A549 (cell line): ENCODE data around the gene TNFAIP8.

ENCODE experiments used
- EP300 ChIP-seq, 2 experiments: fragments of >200 bp; sonication (Bioruptor Twin); formaldehyde crosslinking; IDR thresholded peaks; 2 replicates in 1 of 2; 3 replicates in 1 of 2; pipeline ENCODE4 v1.6.1; 2016 to 2017
- FOSL2 ChIP-seq, 2 experiments: fragments of 450-650 bp in 1 of 2; fragments of >200 bp in 1 of 2; sonication (Bioruptor Twin) in 1 of 2; formaldehyde crosslinking; IDR thresholded peaks; 2 replicates each; pipeline versions ENCODE4 v1.5.0 to v1.6.1; 2016 to 2020; ENCODE audit warnings: mild to moderate bottlenecking in 1 of 2, moderate library complexity in 1 of 2
- GATA3 ChIP-seq: IDR thresholded peaks from 2 replicates; pipeline ENCODE4 v1.6.1; 2012; ENCODE audit warnings: borderline replicate concordance
- HOXA7 ChIP-seq: fragments of 250-450 bp; sonication (Bioruptor Pico); IDR thresholded peaks from 2 replicates; pipeline ENCODE4 v1.5.0; 2020; ENCODE audit warnings: mild to moderate bottlenecking, moderate library complexity
- KDM5A ChIP-seq: fragments of 200-600 bp; sonication (generic); IDR thresholded peaks from 2 replicates; pipeline ENCODE4 v1.6.1; 2016; ENCODE audit warnings: antibody characterized with exemption, mild to moderate bottlenecking
- POLR2A ChIP-seq: IDR thresholded peaks from 2 replicates; pipeline ENCODE4 v1.6.1; 2012; ENCODE audit warnings: mild to moderate bottlenecking, low read length
- RNF2 ChIP-seq: fragments of 200-600 bp; sonication (generic); IDR thresholded peaks from 2 replicates; pipeline ENCODE4 v1.6.1; 2016; ENCODE audit warnings: low read depth, mild to moderate bottlenecking, antibody characterized with exemption, moderate library complexity, borderline replicate concordance
- USF2 ChIP-seq: fragments of 450-650 bp; IDR thresholded peaks from 2 replicates; pipeline ENCODE4 v1.6.1; 2014; ENCODE audit warnings: antibody characterized with exemption
- TF ChIP-seq, protein P1 (sequence below): fragments of >200 bp; sonication (Bioruptor Twin); formaldehyde crosslinking; IDR thresholded peaks from 3 replicates; pipeline ENCODE4 v1.5.1; 2016
- TF ChIP-seq, protein P2 (sequence below): IDR thresholded peaks from 2 replicates; pipeline ENCODE4 v1.6.1; 2012
- TF ChIP-seq, protein P3 (sequence below): IDR thresholded peaks from 2 replicates; pipeline ENCODE4 v1.6.1; 2012

DNA sequence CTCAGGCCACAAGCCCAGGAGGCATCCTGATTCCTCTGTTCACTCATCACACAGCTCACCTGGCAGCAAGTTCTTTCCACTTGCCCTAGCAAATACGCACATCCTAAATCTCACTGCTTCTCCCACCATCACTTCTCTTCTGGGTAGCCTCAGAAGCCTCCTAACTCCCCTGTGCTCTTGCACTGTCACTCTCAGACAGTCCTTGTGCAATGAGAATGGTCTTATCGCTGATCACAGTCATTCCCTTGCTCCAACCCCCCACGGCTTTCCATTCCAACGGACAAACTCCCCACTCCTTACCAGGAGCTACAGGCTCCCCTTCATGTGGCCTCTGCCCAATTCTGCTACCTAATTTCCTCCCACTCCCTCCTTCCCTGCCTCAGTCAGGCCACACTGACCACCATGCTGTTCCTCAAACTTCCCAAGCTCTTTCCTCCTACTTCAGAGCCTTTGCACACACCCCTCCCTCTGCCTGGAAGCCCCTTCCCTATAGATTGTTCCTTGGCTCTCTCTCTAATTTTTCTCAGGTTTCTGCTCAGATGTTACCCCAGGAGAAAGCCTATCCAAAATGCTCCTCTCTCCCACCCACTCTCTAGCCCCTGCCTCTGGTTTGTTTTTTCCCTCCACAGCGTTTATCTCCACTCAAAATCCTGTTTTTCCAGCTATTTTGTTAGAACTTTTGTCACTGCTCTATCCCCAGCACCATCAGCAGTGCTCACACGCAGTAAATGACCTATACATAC, 34.1 kb upstream of the TNFAIP8 start:
- no peak for TF ChIP-seq HOXA7 (CRISPR knock-in tag)
- TF ChIP-seq, protein P1, sequence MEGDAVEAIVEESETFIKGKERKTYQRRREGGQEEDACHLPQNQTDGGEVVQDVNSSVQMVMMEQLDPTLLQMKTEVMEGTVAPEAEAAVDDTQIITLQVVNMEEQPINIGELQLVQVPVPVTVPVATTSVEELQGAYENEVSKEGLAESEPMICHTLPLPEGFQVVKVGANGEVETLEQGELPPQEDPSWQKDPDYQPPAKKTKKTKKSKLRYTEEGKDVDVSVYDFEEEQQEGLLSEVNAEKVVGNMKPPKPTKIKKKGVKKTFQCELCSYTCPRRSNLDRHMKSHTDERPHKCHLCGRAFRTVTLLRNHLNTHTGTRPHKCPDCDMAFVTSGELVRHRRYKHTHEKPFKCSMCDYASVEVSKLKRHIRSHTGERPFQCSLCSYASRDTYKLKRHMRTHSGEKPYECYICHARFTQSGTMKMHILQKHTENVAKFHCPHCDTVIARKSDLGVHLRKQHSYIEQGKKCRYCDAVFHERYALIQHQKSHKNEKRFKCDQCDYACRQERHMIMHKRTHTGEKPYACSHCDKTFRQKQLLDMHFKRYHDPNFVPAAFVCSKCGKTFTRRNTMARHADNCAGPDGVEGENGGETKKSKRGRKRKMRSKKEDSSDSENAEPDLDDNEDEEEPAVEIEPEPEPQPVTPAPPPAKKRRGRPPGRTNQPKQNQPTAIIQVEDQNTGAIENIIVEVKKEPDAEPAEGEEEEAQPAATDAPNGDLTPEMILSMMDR: no peak
- no peak for TF ChIP-seq FOSL2 (IDR thresholded peaks at IDR 0.05)
- TF ChIP-seq FOSL2 (CRISPR knock-in tag; IDR thresholded peaks at IDR 0.05): no peak
- no peak for TF ChIP-seq EP300 (IDR thresholded peaks at IDR 0.05)
- TF ChIP-seq, protein P2, sequence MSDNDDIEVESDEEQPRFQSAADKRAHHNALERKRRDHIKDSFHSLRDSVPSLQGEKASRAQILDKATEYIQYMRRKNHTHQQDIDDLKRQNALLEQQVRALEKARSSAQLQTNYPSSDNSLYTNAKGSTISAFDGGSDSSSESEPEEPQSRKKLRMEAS: no peak
- no peak for TF ChIP-seq KDM5A
- no peak for TF ChIP-seq USF2
- TF ChIP-seq GATA3: no peak
- TF ChIP-seq, protein P3, sequence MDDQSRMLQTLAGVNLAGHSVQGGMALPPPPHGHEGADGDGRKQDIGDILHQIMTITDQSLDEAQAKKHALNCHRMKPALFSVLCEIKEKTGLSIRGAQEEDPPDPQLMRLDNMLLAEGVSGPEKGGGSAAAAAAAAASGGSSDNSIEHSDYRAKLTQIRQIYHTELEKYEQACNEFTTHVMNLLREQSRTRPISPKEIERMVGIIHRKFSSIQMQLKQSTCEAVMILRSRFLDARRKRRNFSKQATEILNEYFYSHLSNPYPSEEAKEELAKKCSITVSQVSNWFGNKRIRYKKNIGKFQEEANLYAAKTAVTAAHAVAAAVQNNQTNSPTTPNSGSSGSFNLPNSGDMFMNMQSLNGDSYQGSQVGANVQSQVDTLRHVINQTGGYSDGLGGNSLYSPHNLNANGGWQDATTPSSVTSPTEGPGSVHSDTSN: no peak
- no peak for TF ChIP-seq RNF2
- no peak for TF ChIP-seq POLR2A
